GM21723 (cell line): ENCODE data around the gene HADHA.
"Not testable (repeated sequence)": the region's sequence is repeated elsewhere in the genome, so short reads cannot be mapped to it uniquely, and the experiment has no call there.

Experiments used
- ATAC-seq: cut with Tn5 transposase; IDR thresholded peaks from one replicate; pipeline ENCODE4 v1.9.1; 2021; ENCODE audit warnings: mild to moderate bottlenecking, moderate library complexity; ENCODE audit not compliant: unreplicated experiment

HADHA gene

GRCh38 chr2:26244309-26245230, at the start of gene HADHA, which contains the start of gene HADHB:
Gene HADHA (minus strand): TSS chr2:26244632. CDS start chr2:26244596, 36 bp downstream.
Gene HADHB (plus strand): TSS chr2:26244939. CDS start chr2:26254255, 9,316 bp downstream.
- ATAC-seq = peak; percentile 67

- no peak for ATAC-seq
These were observed 48.2 kb upstream of the HADHA start for GRCh38 chr2:26292646-26293045.

- no peak for ATAC-seq
These were observed 45.6 kb upstream of the HADHA start for GRCh38 chr2:26290001-26290400.

GRCh38 chr2:26285931-26286330, 41.5 kb upstream of the HADHA start:
- ATAC-seq = no peak

GRCh38 chr2:26284132-26284531, 39.7 kb upstream of the HADHA start:
- ATAC-seq = no peak

- ATAC-seq = no peak
These were observed 39.2 kb upstream of the HADHA start for GRCh38 chr2:26283606-26284005.

- no peak for ATAC-seq
These were observed 36.8 kb upstream of the HADHA start for GRCh38 chr2:26281226-26281625.

GRCh38 chr2:26279886-26280285, 35.5 kb upstream of the HADHA start:
- ATAC-seq = no peak

GRCh38 chr2:26276484-26277227, 32.2 kb upstream of the HADHA start:
- no peak for ATAC-seq

GRCh38 chr2:26274058-26274613, 29.7 kb upstream of the HADHA start:
- ATAC-seq = no peak

GRCh38 chr2:26273501-26273900, 29.1 kb upstream of the HADHA start:
- no peak for ATAC-seq

GRCh38 chr2:26270373-26270772, 25.9 kb upstream of the HADHA start:
- ATAC-seq = no peak

- ATAC-seq = peak; percentile 62
These were observed 25.2 kb upstream of the HADHA start for GRCh38 chr2:26269571-26270158.

GRCh38 chr2:26268670-26269385, 24.4 kb upstream of the HADHA start:
- ATAC-seq = not testable (repeated sequence)

- no peak for ATAC-seq
These were observed 23.8 kb upstream of the HADHA start for GRCh38 chr2:26268213-26268612.

GRCh38 chr2:26258836-26259235, 14.4 kb upstream of the HADHA start:
- ATAC-seq = not testable (repeated sequence)

- no peak for ATAC-seq
These were observed 11.4 kb upstream of the HADHA start for GRCh38 chr2:26255759-26256384.

- no peak for ATAC-seq
These were observed 7.5 kb upstream of the HADHA start for GRCh38 chr2:26251893-26252292.

- ATAC-seq = no peak
These were observed 5.2 kb upstream of the HADHA start for GRCh38 chr2:26249625-26250024.

- no peak for ATAC-seq
These were observed 2.4 kb upstream of the HADHA start for GRCh38 chr2:26246818-26247217.
